H1 (cell line): Measurements from ENCODE around the gene TMEM39A. TPM values are rescaled to one million over a fixed set of nuclear protein-coding genes. Genes with fewer than 3 reads are reported as not detected.

Experiments used
- RFX5 ChIP-seq: IDR thresholded peaks from 2 replicates; pipeline ENCODE4 v1.6.1; 2011; ENCODE audit warnings: low read depth, low read length, improper control_type of control experiment, borderline replicate concordance
- TCF12 ChIP-seq: IDR thresholded peaks from 2 replicates; pipeline ENCODE4 v1.6.1; 2011; ENCODE audit warnings: low read depth, mild to moderate bottlenecking, low read length
- YY1 ChIP-seq: IDR thresholded peaks from 2 replicates; pipeline ENCODE4 v1.6.1; 2011; ENCODE audit warnings: low read depth, mild to moderate bottlenecking, low read length
- polyA plus RNA-seq, 7 experiments: library from polyadenylated mRNA; depleted of rRNA in 3 of 7; stranded (reverse) in 5 of 7; unstranded in 2 of 7; fragments of >200 nt in 5 of 7; fragments of 200-250 nt in 2 of 7; gene quantifications; 1 replicate in 5 of 7; 2 replicates in 1 of 7; 4 replicates in 1 of 7; pipeline versions ENCODE4 v1.2.1 to v1.2.3, GENCODE V29; 2011 to 2013; ENCODE audit warnings: missing spikeins in 2 of 7, mixed read lengths in 2 of 7
- total RNA-seq: library from RNA; stranded (reverse); fragmentation: NEBNext Ultra II Directional; extraction: Animal tissue kit (Norgen Biotek cat#: 25700); gene quantifications from 2 replicates; pipeline ENCODE4 v1.2.1, GENCODE V29; 2021
- TF ChIP-seq, protein P1 (sequence below): IDR thresholded peaks from 2 replicates; pipeline ENCODE4 v1.6.1; 2012; ENCODE audit warnings: low read length, inconsistent platforms

Gene TMEM39A
- total and polyA plus RNA-seq, 2 of the 8 experiments (the other 6 are each of a cell fraction or from before 2014, with no cell fraction given), result 26.8 to 36.1 TPM

DNA sequence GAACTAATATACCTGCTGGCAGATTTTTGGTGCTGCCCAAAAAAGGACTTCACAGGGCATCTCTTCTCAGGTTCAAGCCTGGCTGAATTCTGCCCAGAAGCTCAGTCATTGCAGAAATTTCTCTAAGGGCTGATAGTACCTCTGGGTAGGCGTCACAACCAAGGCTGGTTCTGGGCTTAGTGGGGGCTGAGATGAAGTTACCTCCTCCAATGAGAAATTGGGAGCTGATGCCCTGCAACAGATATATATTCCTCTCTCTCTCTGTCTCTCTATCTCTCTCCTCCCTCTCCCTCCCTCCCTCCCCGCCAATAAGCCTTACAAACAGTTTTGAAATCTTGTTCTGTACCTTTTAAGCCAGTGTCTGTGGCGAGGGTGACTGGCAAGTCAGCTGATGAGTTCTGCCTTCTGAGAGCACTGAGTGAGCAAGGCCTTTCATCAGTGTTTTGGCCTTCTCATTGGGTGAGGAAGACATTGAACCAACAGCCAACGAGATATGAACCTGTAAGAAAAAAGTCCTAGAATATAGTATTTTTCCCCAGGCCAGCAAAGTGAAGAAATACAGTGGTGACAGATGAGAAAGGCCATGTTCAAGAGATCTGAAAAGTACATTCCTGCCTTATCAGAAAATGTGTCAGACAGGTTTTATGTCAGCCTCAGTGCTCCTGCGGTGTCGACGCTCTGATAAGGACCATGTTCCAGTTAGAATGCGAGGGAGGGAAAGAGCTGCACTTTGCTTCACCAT, 45.5 kb downstream of the TMEM39A start (continued):
- TF ChIP-seq RFX5 (no peak), TCF12 (no peak), YY1 (no peak)
- TF ChIP-seq, protein P1, sequence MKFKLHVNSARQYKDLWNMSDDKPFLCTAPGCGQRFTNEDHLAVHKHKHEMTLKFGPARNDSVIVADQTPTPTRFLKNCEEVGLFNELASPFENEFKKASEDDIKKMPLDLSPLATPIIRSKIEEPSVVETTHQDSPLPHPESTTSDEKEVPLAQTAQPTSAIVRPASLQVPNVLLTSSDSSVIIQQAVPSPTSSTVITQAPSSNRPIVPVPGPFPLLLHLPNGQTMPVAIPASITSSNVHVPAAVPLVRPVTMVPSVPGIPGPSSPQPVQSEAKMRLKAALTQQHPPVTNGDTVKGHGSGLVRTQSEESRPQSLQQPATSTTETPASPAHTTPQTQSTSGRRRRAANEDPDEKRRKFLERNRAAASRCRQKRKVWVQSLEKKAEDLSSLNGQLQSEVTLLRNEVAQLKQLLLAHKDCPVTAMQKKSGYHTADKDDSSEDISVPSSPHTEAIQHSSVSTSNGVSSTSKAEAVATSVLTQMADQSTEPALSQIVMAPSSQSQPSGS, result no peak
- TF ChIP-seq, all 59 proteins: peak for 0
